GM19468 (cell line): ENCODE results near the gene ZNF491.
"Not testable (repeated sequence)": the region's sequence is repeated elsewhere in the genome, so short reads cannot be mapped to it uniquely, and the experiment has no call there.

Source experiments
- ATAC-seq: cut with Tn5 transposase; IDR thresholded peaks from one replicate; pipeline ENCODE4 v1.9.1; 2021; ENCODE audit warnings: mild to moderate bottlenecking, moderate library complexity, moderate number of reproducible peaks; ENCODE audit not compliant: unreplicated experiment; ENCODE audit errors: extremely low read depth

ZNF491 gene

GRCh38 chr19:11797491-11797890, 832 bp upstream of the ZNF491 start:
- ATAC-seq = no peak

- no peak for ATAC-seq
Observed at GRCh38 chr19:11806354-11807098, 8.2 kb downstream of the ZNF491 start.

- no peak for ATAC-seq
Observed at GRCh38 chr19:11807099-11807380, 8.7 kb downstream of the ZNF491 start.

GRCh38 chr19:11813703-11814028, 15.3 kb downstream of the ZNF491 start:
- ATAC-seq = no peak

GRCh38 chr19:11814029-11814699, 15.8 kb downstream of the ZNF491 start, which contains the start of gene ZNF440:
Gene ZNF440 (plus strand): TSS chr19:11814273. CDS start chr19:11814448, 175 bp downstream.
- ATAC-seq = peak; percentile 96

GRCh38 chr19:11814700-11815035, 16.3 kb downstream of the ZNF491 start:
- ATAC-seq = no peak

- ATAC-seq = no peak
Observed at GRCh38 chr19:11821474-11822109, 23.3 kb downstream of the ZNF491 start.

- ATAC-seq = not testable (repeated sequence)
Observed at GRCh38 chr19:11828957-11829876, 30.9 kb downstream of the ZNF491 start.

GRCh38 chr19:11832253-11832912, 34.1 kb downstream of the ZNF491 start:
- no peak for ATAC-seq

GRCh38 chr19:11833541-11833940, 35.2 kb downstream of the ZNF491 start:
- no peak for ATAC-seq

GRCh38 chr19:11835626-11836066, 37.3 kb downstream of the ZNF491 start:
- ATAC-seq = not testable (repeated sequence)

GRCh38 chr19:11843722-11844121, 45.4 kb downstream of the ZNF491 start:
- no peak for ATAC-seq

- not testable (repeated sequence) for ATAC-seq
Observed at GRCh38 chr19:11847615-11848014, 49.3 kb downstream of the ZNF491 start.

GRCh38 chr19:11848200-11848593, 49.9 kb downstream of the ZNF491 start:
- no peak for ATAC-seq

- no peak for ATAC-seq
Observed at GRCh38 chr19:11848594-11849469, 50.5 kb downstream of the ZNF491 start, which contains the start of gene ZNF439. Gene ZNF439 (plus strand): TSS chr19:11848726. CDS start chr19:11848868, 142 bp downstream.

GRCh38 chr19:11850289-11850688, 52.0 kb downstream of the ZNF491 start:
- ATAC-seq = not testable (repeated sequence)

- ATAC-seq = no peak
Observed at GRCh38 chr19:11853358-11853757, 55.0 kb downstream of the ZNF491 start.

- ATAC-seq = no peak
Observed at GRCh38 chr19:11856596-11857250, 58.4 kb downstream of the ZNF491 start.
